ENCODE results near the gene OCA2.
"Not testable (repeated sequence)": the region's sequence is repeated elsewhere in the genome, so short reads cannot be mapped to it uniquely, and the experiment has no call there.

OCA2 gene

GRCh38 chr15:28018291-28019044 is 80.6 kb downstream of the OCA2 start:
- DNase-seq: no peak
- Histone ChIP-seq H3K36me3 (ENCODE audit: control insufficient read depth, insufficient read depth, low read length) (no peaks in the 10 kb centered on the region), H3K9me3 (ENCODE audit: control insufficient read depth, low read length) (no peaks in the 10 kb centered on the region), H3K4me1 (ENCODE audit: control insufficient read depth, insufficient read depth, low read length, poor library complexity, severe bottlenecking) (no peaks in the 10 kb centered on the region), H3K27ac (ENCODE audit: insufficient read depth, low read length, poor library complexity, severe bottlenecking) (no peak overlapping the region), H3K27me3 (replicated peaks; ENCODE audit: control insufficient read depth, insufficient read depth, low read length, poor library complexity, severe bottlenecking) (no peaks in the 10 kb centered on the region), H3K4me3 (ENCODE audit: insufficient read depth, low read depth, low read length, poor library complexity, severe bottlenecking) (no peak overlapping the region)

- no peaks in the 10 kb centered on the region for H3K27me3 ChIP-seq (replicated peaks; ENCODE audit: control insufficient read depth, insufficient read depth, low read length, poor library complexity, severe bottlenecking)
- H3K9me3 ChIP-seq (ENCODE audit: control insufficient read depth, low read length): no peaks in the 10 kb centered on the region
- DNase-seq: no peak
- no peak overlapping the region for H3K4me3 ChIP-seq (ENCODE audit: insufficient read depth, low read depth, low read length, poor library complexity, severe bottlenecking)
- no peak overlapping the region for H3K27ac ChIP-seq (ENCODE audit: insufficient read depth, low read length, poor library complexity, severe bottlenecking)
- no peaks in the 10 kb centered on the region for H3K36me3 ChIP-seq (ENCODE audit: control insufficient read depth, insufficient read depth, low read length)
- no peaks in the 10 kb centered on the region for H3K4me1 ChIP-seq (ENCODE audit: control insufficient read depth, insufficient read depth, low read length, poor library complexity, severe bottlenecking)
These were observed 81.6 kb downstream of the OCA2 start for GRCh38 chr15:28017423-28017924.

GRCh38 chr15:28015855-28016254 is 83.3 kb downstream of the OCA2 start:
- no peaks in the 10 kb centered on the region for H3K27me3 ChIP-seq (replicated peaks; ENCODE audit: control insufficient read depth, insufficient read depth, low read length, poor library complexity, severe bottlenecking)
- no peak for DNase-seq
- H3K9me3 ChIP-seq (ENCODE audit: control insufficient read depth, low read length): no peaks in the 10 kb centered on the region
- no peak overlapping the region for H3K4me3 ChIP-seq (ENCODE audit: insufficient read depth, low read depth, low read length, poor library complexity, severe bottlenecking)
- no peaks in the 10 kb centered on the region for H3K36me3 ChIP-seq (ENCODE audit: control insufficient read depth, insufficient read depth, low read length)
- H3K4me1 ChIP-seq (ENCODE audit: control insufficient read depth, insufficient read depth, low read length, poor library complexity, severe bottlenecking): no peaks in the 10 kb centered on the region
- no peak overlapping the region for H3K27ac ChIP-seq (ENCODE audit: insufficient read depth, low read length, poor library complexity, severe bottlenecking)

GRCh38 chr15:28014623-28015200 is 84.4 kb downstream of the OCA2 start:
- H3K4me1 ChIP-seq (ENCODE audit: control insufficient read depth, insufficient read depth, low read length, poor library complexity, severe bottlenecking): no peaks in the 10 kb centered on the region
- no peaks in the 10 kb centered on the region for H3K9me3 ChIP-seq (ENCODE audit: control insufficient read depth, low read length)
- H3K27ac ChIP-seq (ENCODE audit: insufficient read depth, low read length, poor library complexity, severe bottlenecking): no peak overlapping the region
- H3K36me3 ChIP-seq (ENCODE audit: control insufficient read depth, insufficient read depth, low read length): no peaks in the 10 kb centered on the region
- DNase-seq: no peak
- no peaks in the 10 kb centered on the region for H3K27me3 ChIP-seq (replicated peaks; ENCODE audit: control insufficient read depth, insufficient read depth, low read length, poor library complexity, severe bottlenecking)
- H3K4me3 ChIP-seq (ENCODE audit: insufficient read depth, low read depth, low read length, poor library complexity, severe bottlenecking): no peak overlapping the region

- no peak for DNase-seq
- Histone ChIP-seq H3K36me3 (ENCODE audit: control insufficient read depth, insufficient read depth, low read length) (no peaks in the 10 kb centered on the region), H3K27me3 (replicated peaks; ENCODE audit: control insufficient read depth, insufficient read depth, low read length, poor library complexity, severe bottlenecking) (no peaks in the 10 kb centered on the region), H3K4me1 (ENCODE audit: control insufficient read depth, insufficient read depth, low read length, poor library complexity, severe bottlenecking) (no peaks in the 10 kb centered on the region), H3K27ac (ENCODE audit: insufficient read depth, low read length, poor library complexity, severe bottlenecking) (no peak overlapping the region), H3K4me3 (ENCODE audit: insufficient read depth, low read depth, low read length, poor library complexity, severe bottlenecking) (no peak overlapping the region), H3K9me3 (ENCODE audit: control insufficient read depth, low read length) (no peaks in the 10 kb centered on the region)
These were observed 85.1 kb downstream of the OCA2 start for GRCh38 chr15:28013976-28014375.

- H3K4me3 ChIP-seq (ENCODE audit: insufficient read depth, low read depth, low read length, poor library complexity, severe bottlenecking): no peak overlapping the region
- no peaks in the 10 kb centered on the region for H3K4me1 ChIP-seq (ENCODE audit: control insufficient read depth, insufficient read depth, low read length, poor library complexity, severe bottlenecking)
- H3K9me3 ChIP-seq (ENCODE audit: control insufficient read depth, low read length): no peaks in the 10 kb centered on the region
- DNase-seq: no peak
- H3K27ac ChIP-seq (ENCODE audit: insufficient read depth, low read length, poor library complexity, severe bottlenecking): no peak overlapping the region
- H3K36me3 ChIP-seq (ENCODE audit: control insufficient read depth, insufficient read depth, low read length): no peaks in the 10 kb centered on the region
- no peaks in the 10 kb centered on the region for H3K27me3 ChIP-seq (replicated peaks; ENCODE audit: control insufficient read depth, insufficient read depth, low read length, poor library complexity, severe bottlenecking)
These were observed 85.6 kb downstream of the OCA2 start for GRCh38 chr15:28013480-28013879.

- no peaks in the 10 kb centered on the region for H3K4me1 ChIP-seq (ENCODE audit: control insufficient read depth, insufficient read depth, low read length, poor library complexity, severe bottlenecking)
- no peak overlapping the region for H3K27ac ChIP-seq (ENCODE audit: insufficient read depth, low read length, poor library complexity, severe bottlenecking)
- no peak overlapping the region for H3K4me3 ChIP-seq (ENCODE audit: insufficient read depth, low read depth, low read length, poor library complexity, severe bottlenecking)
- no peaks in the 10 kb centered on the region for H3K36me3 ChIP-seq (ENCODE audit: control insufficient read depth, insufficient read depth, low read length)
- H3K27me3 ChIP-seq (replicated peaks; ENCODE audit: control insufficient read depth, insufficient read depth, low read length, poor library complexity, severe bottlenecking): no peaks in the 10 kb centered on the region
- no peak for DNase-seq
- no peaks in the 10 kb centered on the region for H3K9me3 ChIP-seq (ENCODE audit: control insufficient read depth, low read length)
These were observed 86.9 kb downstream of the OCA2 start for GRCh38 chr15:28012231-28012630.

- H3K27me3 ChIP-seq (replicated peaks; ENCODE audit: control insufficient read depth, insufficient read depth, low read length, poor library complexity, severe bottlenecking); H3K36me3 ChIP-seq (ENCODE audit: control insufficient read depth, insufficient read depth, low read length); DNase-seq; H3K9me3 ChIP-seq (ENCODE audit: control insufficient read depth, low read length); H3K4me1 ChIP-seq (ENCODE audit: control insufficient read depth, insufficient read depth, low read length, poor library complexity, severe bottlenecking); H3K27ac ChIP-seq (ENCODE audit: insufficient read depth, low read length, poor library complexity, severe bottlenecking); H3K4me3 ChIP-seq (ENCODE audit: insufficient read depth, low read depth, low read length, poor library complexity, severe bottlenecking): not testable (repeated sequence)
These were observed 90.9 kb downstream of the OCA2 start for GRCh38 chr15:28008175-28008574.

- no peak overlapping the region for H3K27ac ChIP-seq (ENCODE audit: insufficient read depth, low read length, poor library complexity, severe bottlenecking)
- DNase-seq: no peak
- H3K36me3 ChIP-seq (ENCODE audit: control insufficient read depth, insufficient read depth, low read length): no peaks in the 10 kb centered on the region
- no peaks in the 10 kb centered on the region for H3K9me3 ChIP-seq (ENCODE audit: control insufficient read depth, low read length)
- H3K27me3 ChIP-seq (replicated peaks; ENCODE audit: control insufficient read depth, insufficient read depth, low read length, poor library complexity, severe bottlenecking): no peaks in the 10 kb centered on the region
- H3K4me1 ChIP-seq (ENCODE audit: control insufficient read depth, insufficient read depth, low read length, poor library complexity, severe bottlenecking): no peaks in the 10 kb centered on the region
- no peak overlapping the region for H3K4me3 ChIP-seq (ENCODE audit: insufficient read depth, low read depth, low read length, poor library complexity, severe bottlenecking)
These were observed 92.8 kb downstream of the OCA2 start for GRCh38 chr15:28006116-28006905.

- Histone ChIP-seq H3K4me1 (ENCODE audit: control insufficient read depth, insufficient read depth, low read length, poor library complexity, severe bottlenecking) (no peaks in the 10 kb centered on the region), H3K36me3 (ENCODE audit: control insufficient read depth, insufficient read depth, low read length) (no peaks in the 10 kb centered on the region), H3K4me3 (ENCODE audit: insufficient read depth, low read depth, low read length, poor library complexity, severe bottlenecking) (no peak overlapping the region), H3K9me3 (ENCODE audit: control insufficient read depth, low read length) (no peaks in the 10 kb centered on the region), H3K27ac (ENCODE audit: insufficient read depth, low read length, poor library complexity, severe bottlenecking) (no peak overlapping the region), H3K27me3 (replicated peaks; ENCODE audit: control insufficient read depth, insufficient read depth, low read length, poor library complexity, severe bottlenecking) (no peaks in the 10 kb centered on the region)
- DNase-seq: no peak
These were observed 94.0 kb downstream of the OCA2 start for GRCh38 chr15:28005004-28005527.
